HFF-Myc (cell line): ENCODE data around the gene PRLR.

Experiments
- DNase-seq: peaks from one replicate; pipeline ENCODE4 v3.0.0-alpha.2; 2011; ENCODE audit warnings: low read depth; ENCODE audit errors: extremely low read depth
- H3K4me3 ChIP-seq: replicated peaks from 2 replicates; pipeline ENCODE4 v1.5.1; 2011; ENCODE audit warnings: low read depth, mild to moderate bottlenecking, control low read depth, low read length
- TF ChIP-seq, protein P1 (sequence below): IDR thresholded peaks from 2 replicates; pipeline ENCODE4 v1.5.1; 2012; ENCODE audit warnings: mild to moderate bottlenecking, low read depth, low read length, control low read depth; ENCODE audit errors: missing control alignments

The PRLR gene

DNA sequence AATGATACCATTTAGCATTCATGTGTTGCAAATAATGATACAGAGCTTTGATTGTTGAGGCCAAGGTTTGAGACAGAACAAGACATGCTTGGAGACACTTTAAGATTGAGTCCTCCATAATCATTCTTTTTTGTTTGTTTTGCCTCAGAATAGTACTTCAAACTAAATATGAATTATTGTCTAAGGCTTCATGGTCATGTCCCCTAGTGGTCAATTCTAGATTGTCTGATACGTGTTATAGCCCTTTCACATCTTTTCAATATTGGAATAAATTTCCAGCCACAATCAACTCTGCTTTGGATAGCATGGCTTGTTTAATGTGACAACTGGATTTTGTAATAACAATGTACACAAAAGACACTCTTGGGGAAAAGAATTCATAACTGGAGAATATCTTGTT lies 64.2 kb downstream of the PRLR start:
- no peak overlapping the region for H3K4me3 ChIP-seq
- DNase-seq, result no peak
- TF ChIP-seq, protein P1, sequence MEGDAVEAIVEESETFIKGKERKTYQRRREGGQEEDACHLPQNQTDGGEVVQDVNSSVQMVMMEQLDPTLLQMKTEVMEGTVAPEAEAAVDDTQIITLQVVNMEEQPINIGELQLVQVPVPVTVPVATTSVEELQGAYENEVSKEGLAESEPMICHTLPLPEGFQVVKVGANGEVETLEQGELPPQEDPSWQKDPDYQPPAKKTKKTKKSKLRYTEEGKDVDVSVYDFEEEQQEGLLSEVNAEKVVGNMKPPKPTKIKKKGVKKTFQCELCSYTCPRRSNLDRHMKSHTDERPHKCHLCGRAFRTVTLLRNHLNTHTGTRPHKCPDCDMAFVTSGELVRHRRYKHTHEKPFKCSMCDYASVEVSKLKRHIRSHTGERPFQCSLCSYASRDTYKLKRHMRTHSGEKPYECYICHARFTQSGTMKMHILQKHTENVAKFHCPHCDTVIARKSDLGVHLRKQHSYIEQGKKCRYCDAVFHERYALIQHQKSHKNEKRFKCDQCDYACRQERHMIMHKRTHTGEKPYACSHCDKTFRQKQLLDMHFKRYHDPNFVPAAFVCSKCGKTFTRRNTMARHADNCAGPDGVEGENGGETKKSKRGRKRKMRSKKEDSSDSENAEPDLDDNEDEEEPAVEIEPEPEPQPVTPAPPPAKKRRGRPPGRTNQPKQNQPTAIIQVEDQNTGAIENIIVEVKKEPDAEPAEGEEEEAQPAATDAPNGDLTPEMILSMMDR, result peak; percentile 13

DNA sequence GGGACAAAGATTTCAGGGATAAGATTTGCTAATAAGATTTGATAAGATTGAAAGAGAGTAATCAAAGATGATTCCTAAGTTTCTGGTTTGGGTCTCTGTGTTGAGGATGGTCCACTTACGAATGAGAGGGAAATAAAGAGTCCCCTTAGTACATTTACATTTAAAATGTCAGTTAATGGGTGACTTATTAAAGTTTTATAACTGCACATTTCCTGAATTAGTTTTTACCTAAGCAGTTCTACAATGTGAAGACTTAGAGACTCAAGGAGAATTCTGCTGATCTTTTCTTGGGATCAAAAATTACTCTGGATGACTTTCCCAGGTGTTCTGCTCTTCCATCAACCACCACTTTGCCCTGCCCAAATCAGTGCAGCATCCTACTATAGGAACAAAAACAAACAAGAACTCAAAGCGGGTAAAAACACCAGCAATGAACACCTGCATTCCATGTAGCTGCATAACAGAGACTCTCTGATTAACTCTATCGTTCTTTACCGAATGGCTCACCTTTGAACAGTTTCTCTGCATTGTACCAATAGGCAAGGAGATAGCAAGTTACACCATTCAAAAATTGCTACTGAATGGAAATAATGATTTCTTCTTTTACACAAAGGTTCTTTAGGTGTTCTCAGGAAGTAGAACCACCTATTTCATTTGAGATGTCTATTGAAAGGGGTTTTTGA lies 65.3 kb downstream of the PRLR start:
- no peak overlapping the region for H3K4me3 ChIP-seq
- TF ChIP-seq, protein P1, result no peak
- DNase-seq, result no peak

DNA sequence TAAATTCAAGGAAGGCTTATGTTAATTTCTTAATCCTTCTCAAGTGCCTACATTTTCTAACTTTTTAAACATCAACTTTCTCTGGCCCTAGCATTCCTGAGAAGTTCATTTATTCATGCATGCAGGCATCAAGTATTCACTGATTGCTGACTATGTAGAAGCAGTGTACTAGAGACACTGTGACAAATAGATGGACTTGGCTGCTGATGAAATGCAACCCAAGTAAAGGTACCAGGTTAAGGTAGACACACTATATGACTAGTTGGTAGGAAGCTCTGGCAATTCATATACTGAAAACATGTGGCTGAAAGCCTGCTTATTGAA lies 66.6 kb downstream of the PRLR start:
- DNase-seq, result no peak
- H3K4me3 ChIP-seq, result no peak overlapping the region
- TF ChIP-seq, protein P1, result no peak

DNA sequence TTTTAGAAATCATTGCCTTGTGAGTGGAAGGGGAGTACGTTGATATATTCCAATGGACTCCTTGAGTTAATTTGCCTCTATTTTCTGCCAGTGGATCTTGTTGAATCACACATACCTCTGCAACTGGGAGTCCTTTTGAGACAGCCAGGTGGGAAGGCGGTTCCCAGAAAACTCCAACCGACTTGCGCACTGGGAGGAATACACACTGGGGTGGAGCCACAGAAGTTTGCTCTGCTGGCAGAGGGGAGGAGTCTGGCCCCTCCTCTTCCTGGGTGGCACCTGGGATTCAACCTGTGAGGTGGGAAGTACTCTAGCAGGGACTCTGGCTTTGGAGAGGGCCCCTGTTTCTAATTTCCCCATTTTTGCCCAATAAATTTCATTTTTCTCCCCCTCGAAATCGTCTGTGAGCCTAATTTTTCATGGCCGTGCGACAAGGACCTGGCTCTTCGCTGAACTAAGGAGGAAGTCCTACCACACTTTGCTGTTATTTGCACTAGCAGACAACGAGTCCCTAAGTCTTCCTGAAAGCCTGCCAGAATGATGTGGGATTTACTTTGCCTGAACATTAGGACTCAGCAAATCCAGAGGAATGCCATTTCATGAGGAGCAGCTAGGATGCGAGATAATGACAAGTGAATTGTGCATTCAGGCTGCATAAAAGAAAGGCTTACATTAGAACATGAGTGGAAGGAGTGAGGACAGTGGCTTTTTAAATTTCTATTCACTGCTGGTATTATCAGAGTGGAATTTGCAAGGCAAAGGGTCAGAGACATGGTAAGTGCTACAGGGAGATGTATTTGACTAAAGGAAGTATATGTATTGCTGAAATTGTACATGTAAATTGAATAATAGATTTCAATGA lies 67.2 kb downstream of the PRLR start:
- no peak overlapping the region for H3K4me3 ChIP-seq
- DNase-seq, result no peak
- TF ChIP-seq, protein P1, result no peak

DNA sequence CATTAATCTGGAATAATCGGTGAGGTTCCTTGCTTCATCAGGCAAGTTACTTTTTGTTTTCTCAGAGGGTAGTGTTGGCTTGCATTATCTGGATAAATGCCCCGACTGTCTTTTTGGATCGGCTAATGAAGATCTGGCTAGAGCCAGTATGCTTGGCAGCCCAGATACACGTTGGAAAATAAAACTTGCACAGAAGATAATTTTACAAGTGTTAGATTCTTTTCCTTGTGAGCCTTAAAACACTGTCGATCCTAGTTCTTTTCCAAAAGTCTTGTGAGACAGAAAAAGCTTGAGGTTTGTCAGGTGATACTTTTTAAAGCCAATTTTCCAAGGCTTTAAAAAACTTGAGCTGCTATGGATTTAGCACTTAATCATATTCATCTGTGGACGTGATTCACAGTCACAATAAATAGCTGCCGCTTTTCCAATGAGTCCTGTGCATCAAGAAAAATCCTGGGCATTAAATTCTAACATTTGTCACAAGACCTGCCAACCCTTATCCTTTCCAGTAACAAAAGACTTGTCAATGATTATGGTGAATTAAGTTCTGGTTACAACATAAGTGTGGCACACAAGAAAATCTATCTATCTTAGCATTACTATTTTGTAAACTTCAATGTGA lies 68.5 kb downstream of the PRLR start:
- no peak for DNase-seq
- TF ChIP-seq, protein P1, result no peak
- H3K4me3 ChIP-seq, result no peak overlapping the region

DNA sequence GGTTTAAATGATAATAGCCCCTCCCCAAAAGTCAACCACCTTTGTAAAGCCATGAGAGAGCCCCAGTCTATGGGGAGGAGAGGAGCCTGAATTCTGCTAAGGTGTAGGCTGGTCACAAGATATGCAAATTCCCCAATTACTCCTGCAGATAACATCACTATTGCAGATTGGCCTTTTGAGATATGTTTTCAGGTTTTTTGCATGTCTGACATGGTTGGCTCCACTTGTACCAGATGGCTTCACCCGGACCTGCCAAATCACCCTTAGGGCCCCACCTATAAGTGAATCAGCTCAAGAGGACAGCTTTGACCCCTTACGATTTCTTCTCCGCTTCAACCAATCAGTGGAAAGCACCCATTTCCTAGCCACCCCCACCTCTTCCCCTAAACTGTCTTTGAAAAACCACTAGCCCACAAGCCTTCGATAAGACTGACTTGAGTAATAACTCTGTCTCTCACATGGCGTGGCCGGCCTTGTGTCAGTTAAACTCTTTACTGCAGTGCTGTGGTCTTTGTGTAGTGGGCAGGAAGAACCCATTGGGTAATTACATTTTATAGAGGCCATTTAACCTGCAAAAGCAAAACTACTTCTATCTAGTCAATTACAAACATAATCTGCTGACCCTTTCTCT lies 69.7 kb downstream of the PRLR start:
- TF ChIP-seq, protein P1, result no peak
- H3K4me3 ChIP-seq, result no peak overlapping the region
- no peak for DNase-seq
